Neural cell (in vitro differentiated cells): ENCODE measurements around the gene CNDP2. TPM values are rescaled to one million over a fixed set of nuclear protein-coding genes. Genes with fewer than 3 reads are reported as not detected.

Experiments
- H2AFZ ChIP-seq: fragments of 200-600, 300-800 bp; sonication (generic), shearing (Covaris generic); 2 replicates; pipeline ENCODE4 v1.6.0; 2014; ENCODE audit warnings: low read depth, mild to moderate bottlenecking, antibody characterized with exemption, low read length, moderate library complexity
- H3F3A ChIP-seq: fragments of 200-600 bp; shearing (Covaris generic); 2 replicates; pipeline ENCODE4 v1.6.1; 2016; ENCODE audit warnings: mild to moderate bottlenecking, moderate library complexity, mixed read lengths, antibody characterized with exemption, low read length; ENCODE audit not compliant: insufficient read depth, poor library complexity, severe bottlenecking
- H3K27ac ChIP-seq: fragments of 200-600, 300-800 bp; sonication (generic), shearing (Covaris generic); 2 replicates; pipeline ENCODE4 v1.5.1; 2014; ENCODE audit warnings: mild to moderate bottlenecking, low read length, moderate library complexity
- H3K27me3 ChIP-seq: fragments of 300-800, 200-600 bp; sonication (generic), shearing (Covaris generic); 2 replicates; pipeline ENCODE4 v1.6.0; 2014; ENCODE audit warnings: mild to moderate bottlenecking, low read depth, low read length, moderate library complexity; ENCODE audit not compliant: insufficient read depth
- H3K36me3 ChIP-seq: fragments of 300-800, 200-600 bp; sonication (generic), shearing (Covaris generic); 2 replicates; pipeline ENCODE4 v1.5.1; 2014; ENCODE audit warnings: mild to moderate bottlenecking, antibody characterized with exemption, low read length, moderate library complexity; ENCODE audit not compliant: insufficient read depth
- H3K4me2 ChIP-seq: fragments of 300-800, 200-600 bp; sonication (generic), shearing (Covaris generic); 2 replicates; pipeline ENCODE4 v1.6.0; 2014; ENCODE audit warnings: mild to moderate bottlenecking, low read length
- H3K4me3 ChIP-seq: fragments of 300-800, 200-600 bp; sonication (generic), shearing (Covaris generic); 2 replicates; pipeline ENCODE4 v1.5.1; 2014; ENCODE audit warnings: mild to moderate bottlenecking, low read length, moderate library complexity
- H3K79me2 ChIP-seq: fragments of 200-600 bp; shearing (Covaris generic); replicated peaks from 2 replicates; pipeline ENCODE4 v1.6.0; 2014; ENCODE audit warnings: mild to moderate bottlenecking, low read length, moderate library complexity; ENCODE audit not compliant: insufficient read depth
- H3K9ac ChIP-seq: fragments of 300-800, 200-600 bp; sonication (generic), shearing (Covaris generic); 2 replicates; pipeline ENCODE4 v1.6.1; 2016; ENCODE audit warnings: mild to moderate bottlenecking, low read length, mixed read lengths
- H3K9me2 ChIP-seq: fragments of 200-600 bp; shearing (Covaris generic); 2 replicates; pipeline ENCODE4 v1.6.1; 2016; ENCODE audit warnings: mild to moderate bottlenecking, low read length, mixed read lengths; ENCODE audit not compliant: insufficient read depth
- H3K9me3 ChIP-seq: fragments of 200-600, 300-800 bp; sonication (generic), shearing (Covaris generic); 2 replicates; pipeline ENCODE4 v1.6.1; 2016; ENCODE audit warnings: mild to moderate bottlenecking, mixed run types, low read length, moderate library complexity, mixed read lengths
- H4K20me1 ChIP-seq: fragments of 200-600 bp; shearing (Covaris generic); 2 replicates; pipeline ENCODE4 v1.6.1; 2016; ENCODE audit warnings: mild to moderate bottlenecking, mixed run types; ENCODE audit not compliant: insufficient read depth
- CTCF ChIP-seq: fragments of 450-650 bp; IDR thresholded peaks from 2 replicates; pipeline ENCODE4 v1.5.1; 2014; ENCODE audit warnings: antibody characterized with exemption, mild to moderate bottlenecking, moderate library complexity; ENCODE audit not compliant: poor library complexity, severe bottlenecking
- EP300 ChIP-seq: fragments of 450-650 bp; conservative IDR thresholded peaks from 2 replicates; pipeline ENCODE4 v1.6.1; 2014; ENCODE audit warnings: antibody characterized with exemption, mild to moderate bottlenecking, moderate library complexity; ENCODE audit not compliant: poor library complexity, severe bottlenecking
- EZH2 ChIP-seq: fragments of 200-600, 300-800 bp; shearing (Covaris generic), sonication (generic); IDR thresholded peaks from 2 replicates; pipeline ENCODE4 v1.6.1; 2014; ENCODE audit warnings: antibody characterized with exemption, low read length, borderline replicate concordance, mild to moderate bottlenecking; ENCODE audit not compliant: insufficient read depth, poor library complexity, severe bottlenecking
- MXI1 ChIP-seq: fragments of 450-650 bp; conservative IDR thresholded peaks from 2 replicates; pipeline ENCODE4 v1.6.1; 2014; ENCODE audit warnings: antibody characterized with exemption, mild to moderate bottlenecking; ENCODE audit not compliant: poor library complexity, severe bottlenecking
- POLR2AphosphoS5 ChIP-seq: IDR thresholded peaks from 2 replicates; pipeline ENCODE4 v1.6.1; 2012
- RAD21 ChIP-seq: fragments of 450-650 bp; conservative IDR thresholded peaks from 2 replicates; pipeline ENCODE4 v1.6.1; 2014; ENCODE audit warnings: antibody characterized with exemption, mild to moderate bottlenecking, moderate library complexity
- REST ChIP-seq: IDR thresholded peaks from 2 replicates; pipeline ENCODE4 v1.6.1; 2012; ENCODE audit warnings: borderline replicate concordance
- SMC3 ChIP-seq: fragments of 450-650 bp; conservative IDR thresholded peaks from 2 replicates; pipeline ENCODE4 v1.6.1; 2014; ENCODE audit warnings: antibody characterized with exemption, mild to moderate bottlenecking, moderate library complexity; ENCODE audit not compliant: poor library complexity
- TAF1 ChIP-seq: IDR thresholded peaks from 2 replicates; pipeline ENCODE4 v1.6.1; 2012; ENCODE audit warnings: low read depth
- polyA plus RNA-seq: library from polyadenylated mRNA; depleted of rRNA; stranded (reverse); fragments of >200 nt; gene quantifications from 2 replicates; pipeline ENCODE4 v1.2.3, GENCODE V29; 2014

The CNDP2 gene
- polyA plus RNA-seq, 1 donor from 2014 or later, result 35.7 TPM

GRCh38 chr18:74518456-74519295 lies 22.5 kb downstream of the CNDP2 start:
- H3K9me3 ChIP-seq, result no peaks in the 10 kb centered on the region
- H3K9me2 ChIP-seq, result no peaks in the 10 kb centered on the region
- no peaks in the 10 kb centered on the region for H3K79me2 ChIP-seq
- H2AFZ ChIP-seq, result no peak overlapping the region
- H3F3A ChIP-seq, result no peaks in the 10 kb centered on the region
- no peak overlapping the region for H3K4me3 ChIP-seq
- H3K9ac ChIP-seq, result no peak overlapping the region
- TF ChIP-seq EZH2 (no peak), POLR2AphosphoS5 (no peak), EP300 (no peak), TAF1 (no peak), REST (no peak), CTCF (no peak), MXI1 (no peak), SMC3 (no peak), RAD21 (no peak)
- H3K27ac ChIP-seq, result no peak overlapping the region
- H3K4me2 ChIP-seq, result no peak overlapping the region
- no peaks in the 10 kb centered on the region for H3K36me3 ChIP-seq
- H4K20me1 ChIP-seq, result no peaks in the 10 kb centered on the region
- no peaks in the 10 kb centered on the region for H3K27me3 ChIP-seq

GRCh38 chr18:74519320-74520095 lies 23.3 kb downstream of the CNDP2 start:
- no peak overlapping the region for H3K9ac ChIP-seq
- TF ChIP-seq TAF1 (no peak), REST (no peak), SMC3 (no peak), EZH2 (no peak), MXI1 (no peak), POLR2AphosphoS5 (no peak), CTCF (no peak), RAD21 (no peak), EP300 (no peak)
- H2AFZ ChIP-seq, result no peak overlapping the region
- no peaks in the 10 kb centered on the region for H3K9me3 ChIP-seq
- no peak overlapping the region for H3K27ac ChIP-seq
- H3K4me2 ChIP-seq, result no peak overlapping the region
- no peaks in the 10 kb centered on the region for H4K20me1 ChIP-seq
- no peak overlapping the region for H3K4me3 ChIP-seq
- H3K27me3 ChIP-seq, result no peaks in the 10 kb centered on the region
- H3K36me3 ChIP-seq, result no peaks in the 10 kb centered on the region
- no peaks in the 10 kb centered on the region for H3K79me2 ChIP-seq
- H3F3A ChIP-seq, result no peaks in the 10 kb centered on the region
- H3K9me2 ChIP-seq, result no peaks in the 10 kb centered on the region
